Activated CD4-positive, alpha-beta T cell treated with anti-CD3 and anti-CD28 coated beads, Interleukin-2, amount 10 ng/mL, durations not matched to agents 24 days and 14 days (primary cell): ENCODE results near the gene EIF1. TPM values are rescaled to one million over a fixed set of nuclear protein-coding genes. Genes with fewer than 3 reads are reported as not detected.
"Not testable (repeated sequence)": the region's sequence is repeated elsewhere in the genome, so short reads cannot be mapped to it uniquely, and the experiment has no call there.

Experiments
- DNase-seq: peaks from one replicate; pipeline ENCODE4 v3.0.0; 2022
- H3K27ac Mint-ChIP-seq: one replicate; pipeline ENCODE4 v1.8.0; 2022; ENCODE audit warnings: mild to moderate bottlenecking, mixed read lengths
- H3K27me3 Mint-ChIP-seq: one replicate; pipeline ENCODE4 v1.8.0; 2022; ENCODE audit warnings: mixed read lengths
- H3K36me3 Mint-ChIP-seq: one replicate; pipeline ENCODE4 v1.8.0; 2022; ENCODE audit warnings: low read depth, mild to moderate bottlenecking, mixed read lengths
- H3K4me1 Mint-ChIP-seq: one replicate; pipeline ENCODE4 v1.8.0; 2021; ENCODE audit warnings: mixed read lengths
- H3K4me3 Mint-ChIP-seq: one replicate; pipeline ENCODE4 v1.8.0; 2022; ENCODE audit warnings: mild to moderate bottlenecking, moderate library complexity, mixed read lengths
- H3K9me3 Mint-ChIP-seq: one replicate; pipeline ENCODE4 v1.8.0; 2021; ENCODE audit warnings: mixed read lengths
- intact Hi-C: fragments of 100-400 bp; cut with micrococcal nuclease; formaldehyde crosslinking; loops from one replicate; pipeline ENCODE4 v1.15.1; 2023
- total RNA-seq: library from RNA; stranded (reverse); gene quantifications from 2 replicates; pipeline ENCODE4 v1.2.3, GENCODE V29; 2022

The EIF1 gene
- total RNA-seq: 837 and 858 TPM in 2 replicates

- intact Hi-C loops: loop anchor here (1.0 to 5.0 kb wide), 5 partner anchors 10 to 1147 kb away; partner anchors contain the start of genes KLHL11 and ODAD4
These were observed at the start of gene EIF1 for GRCh38 chr17:41688641-41689496. Gene EIF1, plus strand, starts transcription at chr17:41688885. Its CDS starts 154 bp downstream, at chr17:41689039.

GRCh38 chr17:41638941-41639340, 49.7 kb upstream of the EIF1 start:
- H3K27ac Mint-ChIP-seq: no peak overlapping the region
- no peaks in the 10 kb centered on the region for H3K4me1 Mint-ChIP-seq
- no peak overlapping the region for H3K4me3 Mint-ChIP-seq
- no peaks in the 10 kb centered on the region for H3K27me3 Mint-ChIP-seq
- H3K36me3 Mint-ChIP-seq: no peaks in the 10 kb centered on the region
- no peaks in the 10 kb centered on the region for H3K9me3 Mint-ChIP-seq
- intact Hi-C loops: no loop called here
- no peak for DNase-seq

More at GRCh38 chr17:41688641-41689496, at the start of gene EIF1:
- peak; percentile 100 for DNase-seq
- H3K27me3 Mint-ChIP-seq: no peaks in the 10 kb centered on the region
- H3K27ac Mint-ChIP-seq: peak within 1 kb of the TSS; percentile 99
- H3K4me1 Mint-ChIP-seq: peaks cover 36% of the 10 kb centered on the region
- H3K9me3 Mint-ChIP-seq: no peaks in the 10 kb centered on the region
- peak within 1 kb of the TSS; percentile 97 for H3K4me3 Mint-ChIP-seq
- H3K36me3 Mint-ChIP-seq: peaks cover 46% of the 10 kb centered on the region

- intact Hi-C loops: no loop called here
- Mint-ChIP-seq H3K27ac (no peak overlapping the region), H3K4me3 (no peak overlapping the region), H3K27me3 (no peaks in the 10 kb centered on the region), H3K36me3 (no peaks in the 10 kb centered on the region), H3K4me1 (no peaks in the 10 kb centered on the region), H3K9me3 (no peaks in the 10 kb centered on the region)
- no peak for DNase-seq
These were observed 48.9 kb upstream of the EIF1 start for GRCh38 chr17:41639492-41640473.

- intact Hi-C loops, DNase-seq, H3K27ac Mint-ChIP-seq, H3K27me3 Mint-ChIP-seq, H3K4me1 Mint-ChIP-seq, H3K9me3 Mint-ChIP-seq, H3K4me3 Mint-ChIP-seq, H3K36me3 Mint-ChIP-seq: not testable (repeated sequence)
These were observed 48.1 kb upstream of the EIF1 start for GRCh38 chr17:41640596-41640995.

DNA sequence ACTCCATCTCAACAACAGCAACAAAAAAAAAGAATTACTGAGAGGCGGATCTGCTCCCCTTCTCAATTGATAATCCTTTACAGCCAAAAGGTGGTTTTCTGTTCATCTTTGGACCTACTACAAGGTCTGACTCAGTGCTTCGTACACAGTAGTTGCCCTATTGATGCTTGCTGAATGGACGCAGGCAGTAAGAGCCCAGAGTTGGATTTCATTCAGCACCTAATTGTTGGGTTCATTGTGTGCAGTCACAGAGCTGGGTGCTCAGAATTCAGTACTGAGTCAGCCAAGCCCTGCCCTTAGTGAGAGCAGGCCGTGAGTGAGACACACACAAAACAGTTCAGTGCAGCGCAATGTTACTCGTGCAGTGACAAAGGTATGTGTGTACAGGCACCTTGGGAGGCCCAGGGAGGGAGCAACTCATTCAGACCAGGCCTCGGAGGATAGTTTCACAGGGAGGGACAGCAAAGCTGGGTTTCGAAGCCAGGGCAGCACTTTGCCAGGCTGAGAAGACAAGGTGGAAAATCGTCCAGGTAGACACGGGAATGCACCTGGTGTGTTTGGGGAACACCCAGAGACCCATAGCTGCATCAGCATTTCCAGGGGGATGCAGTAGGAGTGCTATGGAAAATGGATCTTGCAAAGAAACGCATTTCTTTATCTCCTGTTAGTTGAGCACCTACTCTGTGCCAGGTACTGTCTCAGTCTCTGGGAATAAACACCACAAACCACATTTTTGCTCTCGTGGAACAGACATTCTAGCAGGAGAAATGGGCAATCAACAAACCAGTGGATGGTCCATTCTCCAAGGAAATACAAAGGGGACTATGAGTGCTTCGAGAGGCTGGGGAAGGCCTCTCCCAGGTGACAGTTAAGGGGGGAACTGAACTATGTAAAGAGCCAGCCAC, 46.2 kb upstream of the EIF1 start:
- Mint-ChIP-seq H3K27me3 (peaks cover 1% of the 10 kb centered on the region), H3K9me3 (no peaks in the 10 kb centered on the region), H3K36me3 (no peaks in the 10 kb centered on the region), H3K4me3 (no peak overlapping the region), H3K4me1 (no peaks in the 10 kb centered on the region), H3K27ac (no peak overlapping the region)
- no peak for DNase-seq
- intact Hi-C loops: no loop called here

GRCh38 chr17:41647038-41647813, 41.5 kb upstream of the EIF1 start:
- no peak for DNase-seq
- intact Hi-C loops: loop anchor here (5.0 kb wide), 1 partner anchor 160 kb away; the partner anchor contains the start of gene KRT36
- no peak overlapping the region for H3K4me3 Mint-ChIP-seq
- H3K4me1 Mint-ChIP-seq: peaks cover 7% of the 10 kb centered on the region
- no peaks in the 10 kb centered on the region for H3K9me3 Mint-ChIP-seq
- H3K27ac Mint-ChIP-seq: no peak overlapping the region
- H3K36me3 Mint-ChIP-seq: no peaks in the 10 kb centered on the region
- H3K27me3 Mint-ChIP-seq: peaks cover 1% of the 10 kb centered on the region

DNA sequence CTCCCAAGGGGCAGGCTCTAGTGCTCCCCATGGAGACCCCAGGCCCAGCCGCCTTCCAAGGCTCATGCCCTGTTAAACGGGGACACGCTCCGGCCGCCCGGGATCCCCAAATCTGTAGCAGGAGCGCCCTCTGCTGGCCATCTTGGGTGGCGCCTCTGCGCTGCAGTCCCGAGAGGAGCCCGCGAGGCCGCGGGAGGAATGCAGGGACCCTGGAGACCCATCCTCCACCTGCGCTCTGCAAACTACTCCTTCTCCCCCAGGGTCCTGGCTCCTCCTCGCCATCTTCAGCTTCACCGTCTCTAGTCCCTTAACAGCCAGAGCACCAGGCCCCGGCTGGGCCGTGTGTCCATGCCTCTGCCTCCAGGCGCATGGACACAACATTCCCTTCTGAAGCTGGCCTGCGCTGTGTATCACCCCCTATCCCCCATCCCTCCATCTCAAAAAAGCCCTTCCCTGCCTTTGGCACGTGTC, 40.7 kb upstream of the EIF1 start:
- H3K4me1 Mint-ChIP-seq: peaks cover 7% of the 10 kb centered on the region
- peak overlapping the region; percentile 34 for H3K27ac Mint-ChIP-seq
- peak overlapping the region; percentile 76 for H3K4me3 Mint-ChIP-seq
- no peaks in the 10 kb centered on the region for H3K9me3 Mint-ChIP-seq
- peak; percentile 96 for DNase-seq
- no peaks in the 10 kb centered on the region for H3K36me3 Mint-ChIP-seq
- peaks cover 1% of the 10 kb centered on the region for H3K27me3 Mint-ChIP-seq
- intact Hi-C loops: loop anchor here (1.0 to 5.0 kb wide), 6 partner anchors 14 to 845 kb away; partner anchors contain the start of gene KRT36

GRCh38 chr17:41648411-41649195, 40.1 kb upstream of the EIF1 start:
- H3K4me3 Mint-ChIP-seq: peak overlapping the region; percentile 76
- peak; percentile 96 for DNase-seq
- H3K9me3 Mint-ChIP-seq: no peaks in the 10 kb centered on the region
- no peaks in the 10 kb centered on the region for H3K36me3 Mint-ChIP-seq
- peak overlapping the region; percentile 23 for H3K27ac Mint-ChIP-seq
- H3K27me3 Mint-ChIP-seq: peaks cover 1% of the 10 kb centered on the region
- peaks cover 7% of the 10 kb centered on the region for H3K4me1 Mint-ChIP-seq
- intact Hi-C loops: loop anchor here (1.0 to 5.0 kb wide), 6 partner anchors 14 to 845 kb away; partner anchors contain the start of gene KRT36

- peaks cover 1% of the 10 kb centered on the region for H3K27me3 Mint-ChIP-seq
- intact Hi-C loops: loop anchor here (5.0 kb wide), 1 partner anchor 163 kb away; the partner anchor contains the start of gene KRT36
These were observed 38.7 kb upstream of the EIF1 start for GRCh38 chr17:41649923-41650519.

DNA sequence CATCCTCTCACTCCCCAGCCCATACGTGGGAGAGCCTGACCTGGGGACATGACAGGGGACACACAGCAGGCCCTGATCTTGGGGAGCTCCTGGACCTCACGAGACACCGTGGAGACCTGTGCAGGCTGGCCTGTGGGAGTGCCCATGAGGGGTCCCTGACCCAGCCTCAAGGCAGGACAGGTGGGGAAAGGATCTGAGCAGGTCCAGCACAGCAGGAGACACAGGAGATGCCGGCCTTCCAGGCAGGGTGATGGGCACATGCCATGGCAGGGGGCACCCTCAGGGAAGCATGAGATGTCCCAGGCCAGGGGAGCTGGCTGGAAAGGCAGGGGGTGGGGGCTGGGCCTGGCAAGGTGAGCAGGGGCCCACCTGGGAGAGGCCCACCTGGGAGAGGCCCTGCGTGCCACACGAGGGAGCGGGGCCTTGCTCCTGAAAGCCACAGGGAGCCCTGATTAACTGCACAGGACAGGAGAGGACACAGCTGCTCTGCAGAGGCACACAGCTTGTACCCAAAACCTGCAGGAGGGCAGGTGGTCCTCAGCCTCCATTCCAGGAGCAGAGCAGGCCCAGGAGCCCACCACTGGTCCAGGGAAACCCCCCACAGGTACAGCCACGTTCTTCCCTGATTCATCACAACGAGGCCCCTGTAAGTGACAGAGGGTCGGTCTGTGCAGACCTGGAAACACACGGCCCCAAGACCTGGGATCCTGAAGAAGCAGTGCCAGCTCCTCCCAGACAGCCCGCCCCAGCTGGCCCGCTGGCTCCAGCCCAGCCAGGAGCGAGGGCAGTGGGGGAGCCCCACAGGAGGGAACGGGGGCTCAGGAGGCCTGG, 37.7 kb upstream of the EIF1 start:
- Mint-ChIP-seq H3K4me1 (peaks cover 7% of the 10 kb centered on the region), H3K4me3 (no peak overlapping the region), H3K9me3 (no peaks in the 10 kb centered on the region), H3K36me3 (no peaks in the 10 kb centered on the region), H3K27ac (no peak overlapping the region), H3K27me3 (no peaks in the 10 kb centered on the region)
- DNase-seq: no peak
- intact Hi-C loops: no loop called here

More at GRCh38 chr17:41649923-41650519, 38.7 kb upstream of the EIF1 start:
- Mint-ChIP-seq H3K9me3 (no peaks in the 10 kb centered on the region), H3K36me3 (no peaks in the 10 kb centered on the region), H3K27ac (no peak overlapping the region), H3K4me1 (peaks cover 7% of the 10 kb centered on the region), H3K4me3 (no peak overlapping the region)
- no peak for DNase-seq
